ENCODE data around the gene LIPA.
"Not testable (repeated sequence)": the region's sequence is repeated elsewhere in the genome, so short reads cannot be mapped to it uniquely, and the experiment has no call there.

- not testable (repeated sequence) for TF ChIP-seq CTCF, POLR2AphosphoS5 (IDR thresholded peaks at IDR 0.05)
These were observed 3.6 kb upstream of the LIPA start for GRCh38 chr10:89255091-89255579.
